ENCODE results near the gene SCNN1B. TPM values are rescaled to one million over a fixed set of nuclear protein-coding genes. Genes with fewer than 3 reads are reported as not detected.

The SCNN1B gene
- total and polyA plus RNA-seq, 8 donors: 0.47 to 2.3 (median 1.0) TPM

GRCh38 chr16:23416816-23417215 is 114.7 kb downstream of the SCNN1B start:
- intact Hi-C loops (cut with DNase I): no loop called here
- H3K36me3 ChIP-seq: peaks cover 0 to 29% (median 18%) of the 10 kb centered on the region in 3 donors
- no peak for TF ChIP-seq CTCF (IDR thresholded peaks at IDR 0.05)
- 82 to 83% methylated on average over 7 of the region's 7 CpGs for WGBS, 2 donors
- no peaks in the 10 kb centered on the region for H3K27me3 ChIP-seq
- FAIRE-seq: no peak
- no peak overlapping the region for H3K27ac ChIP-seq
- no peaks in the 10 kb centered on the region for H3K9me3 ChIP-seq
- no peak overlapping the region for H3K4me3 ChIP-seq
- H3K4me1 ChIP-seq: no peaks in the 10 kb centered on the region
- ATAC-seq: no peak
- no peak for DNase-seq

- DNase-seq: no peak
- WGBS, 2 donors: 95 to 96% methylated on average over 5 of the region's 5 CpGs
- Histone ChIP-seq H3K27ac (no peak overlapping the region), H3K4me1 (peaks cover 0 to 7% (median 4%) of the 10 kb centered on the region in 3 donors), H3K4me3 (no peak overlapping the region), H3K27me3 (no peaks in the 10 kb centered on the region), H3K36me3 (peaks cover 0 to 22% (median 11%) of the 10 kb centered on the region in 3 donors), H3K9me3 (no peaks in the 10 kb centered on the region)
- ATAC-seq: no peak
- intact Hi-C loops (cut with DNase I): no loop called here
- TF ChIP-seq CTCF (IDR thresholded peaks at IDR 0.05): no peak
- no peak for FAIRE-seq
These were observed 117.9 kb downstream of the SCNN1B start for GRCh38 chr16:23420011-23420410.

GRCh38 chr16:23423496-23424049 is 121.5 kb downstream of the SCNN1B start:
- 50 to 53% methylated on average over 11 of the region's 11 CpGs for WGBS, 2 donors
- FAIRE-seq: peak; percentile 91
- intact Hi-C loops (cut with DNase I): no loop called here
- H3K9me3 ChIP-seq: no peaks in the 10 kb centered on the region
- H3K36me3 ChIP-seq: no peaks in the 10 kb centered on the region
- H3K4me3 ChIP-seq: no peak overlapping the region
- no peaks in the 10 kb centered on the region for H3K27me3 ChIP-seq
- H3K27ac ChIP-seq: peak overlapping the region in 3 of 4 donors; percentile 38 to 65 (median 51)
- TF ChIP-seq CTCF (IDR thresholded peaks at IDR 0.05): no peak
- peaks cover 0 to 7% (median 4%) of the 10 kb centered on the region in 3 donors for H3K4me1 ChIP-seq
- ATAC-seq: peak; percentile 80 to 96 (median 90)
- peak in 4 of 6 donors; percentile 52 to 77 (median 61) for DNase-seq

GRCh38 chr16:23424292-23424958 is 122.3 kb downstream of the SCNN1B start:
- no peak for FAIRE-seq
- H3K27ac ChIP-seq: peak overlapping the region in 2 of 4 donors; percentile 51 to 65
- peak in 3 of 4 donors; percentile 19 to 73 (median 71) for ATAC-seq
- no peaks in the 10 kb centered on the region for H3K9me3 ChIP-seq
- no peak for DNase-seq
- intact Hi-C loops (cut with DNase I): no loop called here
- no peak for TF ChIP-seq CTCF (IDR thresholded peaks at IDR 0.05)
- WGBS, 2 donors: 86 to 88% methylated on average over 14 of the region's 14 CpGs
- H3K4me3 ChIP-seq: no peak overlapping the region
- H3K27me3 ChIP-seq: no peaks in the 10 kb centered on the region
- H3K4me1 ChIP-seq: peaks cover 0 to 7% (median 4%) of the 10 kb centered on the region in 3 donors
- H3K36me3 ChIP-seq: no peaks in the 10 kb centered on the region

GRCh38 chr16:23428351-23428750 is 126.2 kb downstream of the SCNN1B start:
- no peak for TF ChIP-seq CTCF (IDR thresholded peaks at IDR 0.05)
- FAIRE-seq (no peak), ATAC-seq (no peak), DNase-seq (no peak)
- Histone ChIP-seq H3K27me3 (no peaks in the 10 kb centered on the region), H3K36me3 (peaks cover 0 to 17% (median 0%) of the 10 kb centered on the region in 3 donors), H3K4me1 (peaks cover 0 to 5% (median 4%) of the 10 kb centered on the region in 3 donors), H3K4me3 (no peak overlapping the region), H3K9me3 (no peaks in the 10 kb centered on the region), H3K27ac (no peak overlapping the region)
- intact Hi-C loops (cut with DNase I): no loop called here
- 79 to 83% methylated on average over 2 of the region's 2 CpGs for WGBS, 2 donors

Data from pancreas (tissue), 10 donors.